H1 (cell line): ENCODE measurements around the gene SCAMP2. TPM values are rescaled to one million over a fixed set of nuclear protein-coding genes. Genes with fewer than 3 reads are reported as not detected.

Source experiments
- CTCF ChIA-PET: fragments of 300-600 bp; sonication (Branson Sonifier 250); formaldehyde crosslinking; loops from one replicate; lab custom pipeline; 2021; ENCODE audit not compliant: partially characterized antibody; lab: Charles Lee
- POLR2A ChIA-PET: fragments of 300-600 bp; sonication (Branson Sonifier 250); formaldehyde crosslinking; loops from one replicate; lab custom pipeline; 2021; ENCODE audit warnings: inconsistent platforms; ENCODE audit not compliant: partially characterized antibody; lab: Charles Lee
- DNase-seq, 2 experiments: peaks; one replicate each; pipeline versions ENCODE4 v3.0.0 to v3.0.0-alpha.2; 2010 to 2022; ENCODE audit warnings: low spot score in 2 of 2, low read depth in 1 of 2, mixed read lengths in 1 of 2
- FAIRE-seq: peaks from 2 replicates; lab custom pipeline; 2011; peaks lifted over from hg19 to GRCh38; lab: Jason Lieb, UNC
- H2AFZ ChIP-seq: 2 replicates; pipeline ENCODE4 v1.8.1; 2012; ENCODE audit warnings: low read length, inconsistent platforms
- H2AK5ac ChIP-seq: 2 replicates; pipeline ENCODE4 v1.6.1; 2013; ENCODE audit warnings: low read depth, low read length
- H2BK120ac ChIP-seq: replicated peaks from 2 replicates; pipeline ENCODE3; 2013; ENCODE audit warnings: low read depth, low read length, inconsistent platforms
- H2BK12ac ChIP-seq: 2 replicates; pipeline ENCODE4 v1.6.1; 2013; ENCODE audit warnings: low read depth, low read length
- H2BK15ac ChIP-seq: 2 replicates; pipeline ENCODE4 v1.6.1; 2013; ENCODE audit warnings: low read length
- H2BK20ac ChIP-seq: 2 replicates; pipeline ENCODE4 v1.6.1; 2013; ENCODE audit warnings: low read length
- H2BK5ac ChIP-seq: 2 replicates; pipeline ENCODE4 v1.6.1; 2013; ENCODE audit warnings: low read depth, low read length
- H3K14ac ChIP-seq: 2 replicates; pipeline ENCODE4 v1.6.1; 2013; ENCODE audit warnings: inconsistent platforms; ENCODE audit not compliant: insufficient read length
- H3K18ac ChIP-seq: 2 replicates; pipeline ENCODE4 v1.6.1; 2013; ENCODE audit warnings: low read length; ENCODE audit errors: extremely low read depth
- H3K23ac ChIP-seq: 2 replicates; pipeline ENCODE4 v1.6.1; 2013; ENCODE audit warnings: inconsistent platforms; ENCODE audit not compliant: insufficient read length
- H3K23me2 ChIP-seq: 2 replicates; pipeline ENCODE4 v1.6.1; 2013; ENCODE audit warnings: low read depth, low read length
- H3K27ac ChIP-seq: 2 replicates; pipeline ENCODE4 v1.6.1; 2011; ENCODE audit warnings: low read depth, low read length, inconsistent platforms
- H3K27me3 ChIP-seq, 4 experiments: replicated peaks in 1 of 4; 1 replicate in 1 of 4; 2 replicates in 3 of 4; pipeline versions ENCODE4 v1.6.1 to v1.8.1; 2011 to 2013; ENCODE audit warnings: low read length in 3 of 4, mild to moderate bottlenecking in 3 of 4, inconsistent platforms in 2 of 4, mixed read lengths in 2 of 4, moderate library complexity in 1 of 4; ENCODE audit not compliant: control insufficient read depth in 3 of 4, insufficient read depth in 3 of 4; ENCODE audit errors: extremely low read depth in 1 of 4
- H3K36me3 ChIP-seq, 4 experiments: 2 replicates each; pipeline versions ENCODE4 v1.6.1 to v1.8.1; 2011 to 2013; ENCODE audit warnings: mild to moderate bottlenecking in 4 of 4, low read length in 3 of 4, moderate library complexity in 2 of 4, control low read depth in 1 of 4, inconsistent platforms in 1 of 4; ENCODE audit not compliant: insufficient read depth in 4 of 4, control insufficient read depth in 2 of 4
- H3K4ac ChIP-seq: replicated peaks from 2 replicates; pipeline ENCODE3; 2013; ENCODE audit warnings: low read length, low read depth, mixed read lengths, inconsistent platforms; ENCODE audit not compliant: insufficient read length
- H3K4me1 ChIP-seq, 4 experiments: replicated peaks in 1 of 4; 1 replicate in 1 of 4; 2 replicates in 3 of 4; pipeline versions ENCODE4 v1.6.1 to v1.8.1; 2011 to 2013; ENCODE audit warnings: low read length in 3 of 4, inconsistent platforms in 2 of 4, mixed read lengths in 1 of 4; ENCODE audit not compliant: insufficient read depth in 4 of 4, control insufficient read depth in 3 of 4
- H3K4me2 ChIP-seq, 2 experiments: 2 replicates each; pipeline versions ENCODE4 v1.6.1 to v1.8.1; 2011 to 2013; ENCODE audit warnings: low read depth in 2 of 2, low read length in 2 of 2, control low read depth in 1 of 2, inconsistent platforms in 1 of 2, mild to moderate bottlenecking in 1 of 2; ENCODE audit not compliant: insufficient read depth in 1 of 2
- H3K4me3 ChIP-seq, 4 experiments: fragments of 200-600, 300-600 bp in 1 of 4; sonication (generic), shearing (Covaris generic), sonication (Bioruptor Twin) in 1 of 4; 2 replicates each; pipeline versions ENCODE4 v1.5.1 to v1.8.1; 2011 to 2016; ENCODE audit warnings: low read length in 4 of 4, low read depth in 3 of 4, control low read depth in 2 of 4, inconsistent platforms in 2 of 4, mild to moderate bottlenecking in 2 of 4, mixed read lengths in 1 of 4, moderate library complexity in 1 of 4; ENCODE audit not compliant: insufficient read depth in 2 of 4; ENCODE audit errors: extremely low read depth in 1 of 4
- H3K56ac ChIP-seq: replicated peaks from 2 replicates; pipeline ENCODE3; 2013; ENCODE audit warnings: low read depth, mild to moderate bottlenecking, mixed read lengths, low read length, inconsistent platforms; ENCODE audit not compliant: insufficient read length
- H3K79me1 ChIP-seq: 2 replicates; pipeline ENCODE4 v1.6.1; 2013; ENCODE audit warnings: low read depth, low read length, control low read depth
- H3K79me2 ChIP-seq, 2 experiments: 2 replicates each; pipeline versions ENCODE4 v1.6.1 to v1.8.1; 2012 to 2013; ENCODE audit warnings: low read length in 2 of 2, mild to moderate bottlenecking in 2 of 2, inconsistent platforms in 1 of 2; ENCODE audit not compliant: insufficient read depth in 2 of 2, control insufficient read depth in 1 of 2
- H3K9ac ChIP-seq, 4 experiments: replicated peaks in 1 of 4; 1 replicate in 1 of 4; 2 replicates in 3 of 4; pipeline versions ENCODE4 v1.6.1 to v1.8.1; 2011 to 2013; ENCODE audit warnings: low read depth in 3 of 4, low read length in 3 of 4, control low read depth in 2 of 4, mild to moderate bottlenecking in 2 of 4, moderate library complexity in 2 of 4, inconsistent platforms in 1 of 4; ENCODE audit errors: extremely low read depth in 1 of 4
- H3K9me3 ChIP-seq, 2 experiments: 2 replicates each; pipeline versions ENCODE4 v1.6.1 to v1.8.1; 2012 to 2013; ENCODE audit warnings: mild to moderate bottlenecking in 2 of 2, moderate library complexity in 2 of 2, control low read depth in 1 of 2, inconsistent platforms in 1 of 2, low read depth in 1 of 2, low read length in 1 of 2, mixed read lengths in 1 of 2; ENCODE audit not compliant: insufficient read depth in 2 of 2
- H4K20me1 ChIP-seq, 2 experiments: replicated peaks in 1 of 2; 2 replicates each; pipeline versions ENCODE3 to v1.8.1; 2011 to 2013; ENCODE audit warnings: inconsistent platforms in 2 of 2, low read length in 2 of 2, mild to moderate bottlenecking in 1 of 2; ENCODE audit not compliant: insufficient read depth in 2 of 2, control insufficient read depth in 1 of 2
- H4K5ac ChIP-seq: 2 replicates; pipeline ENCODE4 v1.6.1; 2013; ENCODE audit warnings: low read length, low read depth, mixed read lengths, inconsistent platforms; ENCODE audit not compliant: insufficient read length
- H4K8ac ChIP-seq: 2 replicates; pipeline ENCODE4 v1.8.0; 2013; ENCODE audit warnings: mild to moderate bottlenecking, moderate library complexity, low read length, inconsistent platforms; ENCODE audit not compliant: insufficient read depth; ENCODE audit errors: extremely low read depth
- H4K91ac ChIP-seq: replicated peaks from 2 replicates; pipeline ENCODE3; 2013; ENCODE audit warnings: low read length, mixed read lengths, inconsistent platforms; ENCODE audit not compliant: insufficient read length
- CTCF ChIP-seq, 3 experiments: IDR thresholded peaks; 1 replicate in 2 of 3; 2 replicates in 1 of 3; pipeline versions ENCODE4 v1.5.1 to v1.6.1; 2011; ENCODE audit warnings: low read length in 3 of 3, mild to moderate bottlenecking in 3 of 3, inconsistent platforms in 2 of 3, low read depth in 1 of 3, moderate library complexity in 1 of 3; ENCODE audit not compliant: insufficient read depth in 1 of 3; ENCODE audit errors: control extremely low read depth in 1 of 3
- GABPA ChIP-seq: IDR thresholded peaks from 2 replicates; pipeline ENCODE4 v1.6.1; 2011; ENCODE audit warnings: mild to moderate bottlenecking, low read length, moderate library complexity, borderline replicate concordance; ENCODE audit not compliant: insufficient read depth
- POLR2A ChIP-seq, 2 experiments: IDR thresholded peaks; 1 replicate in 1 of 2; 2 replicates in 1 of 2; pipeline ENCODE4 v1.6.1; 2011; ENCODE audit warnings: low read depth in 2 of 2, low read length in 2 of 2, mild to moderate bottlenecking in 2 of 2; ENCODE audit errors: control extremely low read depth in 1 of 2
- POLR2AphosphoS5 ChIP-seq: IDR thresholded peaks from 2 replicates; pipeline ENCODE4 v1.6.1; 2011; ENCODE audit warnings: low read depth, low read length
- RBBP5 ChIP-seq: IDR thresholded peaks from 2 replicates; pipeline ENCODE4 v1.7.1; 2012; ENCODE audit warnings: low read depth, mild to moderate bottlenecking, inconsistent platforms, low read length, moderate library complexity, borderline replicate concordance
- RXRA ChIP-seq: IDR thresholded peaks from 2 replicates; pipeline ENCODE4 v1.6.1; 2011; ENCODE audit warnings: low read depth, mild to moderate bottlenecking, low read length, moderate library complexity; ENCODE audit not compliant: insufficient read depth
- SAP30 ChIP-seq: fragments of 300-600 bp; sonication (generic); IDR thresholded peaks from 2 replicates; pipeline ENCODE4 v1.7.1; 2012; ENCODE audit warnings: low read length, moderate library complexity, mild to moderate bottlenecking, inconsistent platforms; ENCODE audit not compliant: insufficient read depth, insufficient replicate concordance
- SIRT6 ChIP-seq: IDR thresholded peaks from one replicate; pipeline ENCODE4 v1.7.1; 2012; ENCODE audit warnings: low read length, inconsistent platforms
- SIX5 ChIP-seq: IDR thresholded peaks from 2 replicates; pipeline ENCODE4 v1.6.1; 2011; ENCODE audit warnings: mild to moderate bottlenecking, low read depth, low read length
- SP4 ChIP-seq: IDR thresholded peaks from 2 replicates; pipeline ENCODE4 v1.6.1; 2012; ENCODE audit warnings: low read length, inconsistent platforms
- WGBS, 2 experiments: shearing (Covaris generic) in 1 of 2; methylation state at CpG; one replicate each; pipeline versions ENCODE4 v1.1.6 to v1.1.7; 2013 to 2015; ENCODE audit warnings: low lambda C conversion rate in 2 of 2, mixed read lengths in 2 of 2, inconsistent platforms in 1 of 2, low coverage in 1 of 2, missing lambda C conversion rate in 1 of 2; ENCODE audit not compliant: insufficient replicate concordance in 2 of 2, insufficient coverage in 1 of 2, insufficient read length in 1 of 2; ENCODE audit errors: extremely low coverage in 1 of 2, missing lambda C conversion rate in 1 of 2; 5-methylcytosine and 5-hydroxymethylcytosine counted together
- polyA plus RNA-seq, 7 experiments: library from polyadenylated mRNA; depleted of rRNA in 3 of 7; stranded (reverse) in 5 of 7; unstranded in 2 of 7; fragments of >200 nt in 5 of 7; fragments of 200-250 nt in 2 of 7; gene quantifications; 1 replicate in 5 of 7; 2 replicates in 1 of 7; 4 replicates in 1 of 7; pipeline versions ENCODE4 v1.2.1 to v1.2.3, GENCODE V29; 2011 to 2013; ENCODE audit warnings: missing spikeins in 2 of 7, mixed read lengths in 2 of 7
- total RNA-seq: library from RNA; stranded (reverse); fragmentation: NEBNext Ultra II Directional; extraction: Animal tissue kit (Norgen Biotek cat#: 25700); gene quantifications from 2 replicates; pipeline ENCODE4 v1.2.1, GENCODE V29; 2021

SCAMP2 gene
- total and polyA plus RNA-seq, 2 of the 8 experiments (the other 6 are each of a cell fraction or from before 2014, with no cell fraction given): 41.7 to 131 TPM

- H2BK15ac ChIP-seq: no peak overlapping the region
- no peak overlapping the region for H3K23ac ChIP-seq
- no peak overlapping the region for H3K18ac ChIP-seq
- peaks cover 16% of the 10 kb centered on the region; the same call in 1 of the 2 replicates for H3K79me1 ChIP-seq
- TF ChIP-seq POLR2A (IDR thresholded peaks at IDR 0.05; ENCODE audit: control extremely low read depth in 1 of 2, low read depth in 2 of 2, low read length in 2 of 2): no peak
- no peak for TF ChIP-seq RXRA
- TF ChIP-seq POLR2AphosphoS5: no peak
- TF ChIP-seq SIRT6: no peak
- TF ChIP-seq SIX5: no peak
- no peak for TF ChIP-seq SAP30
- TF ChIP-seq SP4: no peak
- TF ChIP-seq RBBP5: no peak
- TF ChIP-seq GABPA: no peak
- TF ChIP-seq CTCF (IDR thresholded peaks at IDR 0.05; ENCODE audit: control extremely low read depth in 1 of 3, insufficient read depth in 1 of 3, low read depth in 1 of 3, low read length in 3 of 3): no peak
- H3K23me2 ChIP-seq: no peaks in the 10 kb centered on the region
- peaks cover 23 to 42% of the 10 kb centered on the region in 2 experiments for H4K20me1 ChIP-seq
- H3K4me3 ChIP-seq: no peak overlapping the region
- H3K79me2 ChIP-seq: peaks cover 0 to 4% of the 10 kb centered on the region in 2 experiments; a peak in 1 of 4 replicates
- no peak overlapping the region for H3K4ac ChIP-seq
- no peak overlapping the region for H2BK5ac ChIP-seq
- H2BK20ac ChIP-seq: no peak overlapping the region
- no peak overlapping the region for H3K56ac ChIP-seq
- no peaks in the 10 kb centered on the region for H3K36me3 ChIP-seq
- no peak overlapping the region for H2BK12ac ChIP-seq
- FAIRE-seq (no peak), DNase-seq (no peak)
- H3K27ac ChIP-seq: no peak overlapping the region
- H4K91ac ChIP-seq: no peak overlapping the region
- peaks cover 0 to 8% (median 4%) of the 10 kb centered on the region in 4 experiments; a peak in 5 of 7 replicates for H3K4me1 ChIP-seq
- no peak overlapping the region for H3K9ac ChIP-seq
- no peaks in the 10 kb centered on the region for H3K27me3 ChIP-seq
- POLR2A ChIA-PET: interaction anchor here (0.8 to 1.0 kb wide), 2 partner anchors 11 to 13 kb away, joined by 3 to 6 read pairs; no protein-coding TSS in a partner anchor
- no peak overlapping the region for H2AK5ac ChIP-seq
- no peak overlapping the region for H2BK120ac ChIP-seq
- no peak overlapping the region for H4K5ac ChIP-seq
- CTCF ChIA-PET: interaction anchor here (0.8 to 53.7 kb wide), 7 partner anchors 7 to 170 kb away, joined by 3 to 1439 read pairs (median 23); partner anchors contain the start of genes CLK3 and CSK
- 94% methylated on average over 9 of the region's 9 CpGs; no CpG with 5 or more reads in 1 of the 2 experiments for WGBS, 2 experiments
- no peak overlapping the region for H3K4me2 ChIP-seq
- H2AFZ ChIP-seq: no peak overlapping the region
- H4K8ac ChIP-seq: no peak overlapping the region
- no peak overlapping the region for H3K14ac ChIP-seq
- H3K9me3 ChIP-seq: no peaks in the 10 kb centered on the region
Observed at GRCh38 chr15:74794970-74795349, 78.2 kb downstream of the SCAMP2 start.
